ENCODE results near the gene NDUFA7.
"Not testable (repeated sequence)": the region's sequence is repeated elsewhere in the genome, so short reads cannot be mapped to it uniquely, and the experiment has no call there.

NDUFA7 gene

DNA sequence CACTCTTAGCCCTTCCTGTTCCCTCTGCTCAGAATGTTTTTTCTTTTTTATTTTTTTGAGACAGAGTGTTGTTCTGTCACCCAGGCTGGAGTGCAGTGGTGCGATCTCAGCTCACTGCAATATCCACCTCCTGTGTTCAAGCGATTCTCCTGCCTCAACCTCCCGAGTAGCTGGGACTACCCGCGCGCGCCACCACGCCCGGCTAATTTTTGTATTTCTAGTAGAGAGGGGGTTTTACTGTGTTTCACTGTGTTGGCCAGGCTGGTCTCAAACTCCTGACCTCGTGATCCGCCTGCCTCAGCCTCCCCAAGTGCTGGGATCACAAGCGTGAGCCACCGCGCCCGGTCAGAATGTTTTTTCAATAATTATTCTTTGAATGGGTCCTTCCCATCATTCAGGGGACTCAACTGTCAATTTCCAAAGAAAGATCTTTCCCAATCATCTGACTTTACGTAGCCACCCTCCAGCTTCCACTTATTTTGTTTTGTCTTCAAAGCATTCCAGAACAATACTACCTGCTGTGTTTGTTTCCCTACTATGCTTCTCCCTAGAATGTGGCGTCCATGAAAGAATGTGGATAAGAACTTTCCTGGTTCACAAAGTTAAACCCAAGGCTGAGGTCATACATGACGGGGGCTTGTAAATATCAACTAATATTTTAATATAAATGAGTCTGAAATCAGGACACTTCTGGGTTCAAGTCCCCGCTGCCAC lies 1.2 kb downstream of the NDUFA7 start:
- no peak for DNase-seq (ENCODE audit: low read depth)

GRCh38 chr19:8318835-8319234 lies 2.3 kb downstream of the NDUFA7 start:
- DNase-seq (ENCODE audit: low read depth): not testable (repeated sequence)

- no peak for DNase-seq (ENCODE audit: low read depth)
Measured at GRCh38 chr19:8316351-8317125, 4.6 kb downstream of the NDUFA7 start.

GRCh38 chr19:8314981-8315640 lies 6.1 kb downstream of the NDUFA7 start:
- not testable (repeated sequence) for DNase-seq (ENCODE audit: low read depth)

DNA sequence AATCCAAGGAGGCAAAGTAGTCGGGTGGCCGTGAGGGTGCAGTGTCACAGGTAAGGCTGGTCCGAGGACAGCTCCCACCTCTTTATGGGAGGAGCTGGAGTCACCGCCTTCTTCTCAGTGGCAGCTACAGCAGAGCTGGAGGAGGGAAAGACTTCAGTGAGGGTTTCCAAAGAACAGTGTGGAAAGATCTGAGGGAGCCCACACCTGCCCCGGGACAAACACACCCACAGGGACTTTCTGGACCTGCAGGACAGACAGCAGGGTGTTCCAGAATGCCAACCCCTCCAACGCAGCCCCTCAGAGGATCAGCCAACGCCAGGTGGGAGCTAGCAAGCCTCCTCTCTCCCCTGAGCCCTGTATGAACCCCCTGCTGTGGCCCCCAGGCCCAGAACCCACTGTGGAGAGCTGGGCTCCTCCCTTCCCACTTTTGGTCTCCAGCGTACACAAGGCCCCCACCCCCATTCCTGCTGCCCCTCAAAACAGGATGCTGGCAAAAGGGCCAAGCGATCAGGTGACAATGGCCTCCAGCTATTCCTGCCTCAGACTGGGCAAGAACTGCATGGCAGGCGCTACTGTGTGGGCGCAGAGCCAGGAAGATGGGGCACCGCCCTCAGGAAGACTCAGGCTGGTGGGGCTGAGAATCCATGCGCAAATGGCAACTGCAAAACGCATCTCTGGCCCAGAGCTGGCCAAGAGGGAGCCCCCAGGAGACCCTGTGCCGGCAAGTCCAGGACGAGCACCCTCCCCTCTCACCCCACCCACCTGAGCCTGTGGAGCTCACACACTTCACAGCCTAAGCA lies 9.5 kb downstream of the NDUFA7 start:
- no peak for DNase-seq (ENCODE audit: low read depth)

DNA sequence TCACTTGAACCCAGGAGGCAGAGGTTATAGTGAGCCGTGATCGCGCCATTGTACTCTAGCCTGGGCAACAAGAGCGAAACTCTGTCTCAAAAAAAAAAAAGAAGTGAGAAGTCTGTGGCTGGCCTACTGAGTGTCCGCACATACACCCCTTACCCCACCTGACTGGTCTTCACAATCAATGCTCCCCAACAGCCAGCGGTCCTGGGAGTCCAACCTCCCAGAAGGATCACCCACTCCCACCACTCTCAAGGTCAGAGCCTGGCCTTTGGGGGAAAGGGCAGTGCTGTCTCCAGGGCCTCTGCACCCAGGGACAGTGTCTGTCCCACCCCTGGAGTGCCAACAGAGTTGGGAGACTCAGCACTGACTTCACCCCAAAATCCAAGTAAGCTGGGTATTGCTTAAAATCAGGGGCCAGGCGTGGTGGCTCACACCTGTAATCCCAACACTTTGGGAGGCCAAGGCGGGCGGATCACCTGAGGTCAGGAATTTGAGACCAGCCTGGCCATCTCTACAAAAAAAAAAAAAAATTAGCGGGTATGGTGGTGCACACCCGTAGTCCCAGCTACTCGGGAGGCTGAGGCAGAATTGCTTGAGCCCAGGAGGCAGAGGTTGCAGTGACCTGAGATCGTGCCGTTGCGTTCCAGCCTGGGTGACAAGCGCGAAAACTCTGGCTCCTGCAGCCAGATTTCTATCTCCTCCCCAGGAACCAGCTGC lies 10.7 kb downstream of the NDUFA7 start:
- DNase-seq (ENCODE audit: low read depth): no peak

DNA sequence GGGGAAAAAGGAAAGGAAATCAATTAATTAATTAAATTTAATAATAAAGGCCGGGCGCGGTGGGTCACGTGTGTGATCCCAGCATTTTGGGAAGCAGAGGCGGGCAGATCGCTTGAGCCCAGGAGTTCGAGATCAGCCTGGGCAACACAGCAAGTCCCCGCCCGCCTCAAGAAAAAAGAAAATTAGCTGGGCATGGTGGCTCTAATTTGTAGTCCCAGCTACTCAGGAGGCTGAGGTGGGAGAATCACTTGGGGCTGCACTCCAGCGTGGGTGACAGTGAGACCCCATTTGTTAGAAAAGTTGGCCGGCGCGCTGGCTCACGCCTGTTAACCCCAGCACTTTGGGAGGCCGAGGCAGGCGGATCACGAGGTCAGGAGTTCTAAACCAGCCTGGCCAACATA lies 12.3 kb downstream of the NDUFA7 start:
- DNase-seq (ENCODE audit: low read depth): no peak

DNA sequence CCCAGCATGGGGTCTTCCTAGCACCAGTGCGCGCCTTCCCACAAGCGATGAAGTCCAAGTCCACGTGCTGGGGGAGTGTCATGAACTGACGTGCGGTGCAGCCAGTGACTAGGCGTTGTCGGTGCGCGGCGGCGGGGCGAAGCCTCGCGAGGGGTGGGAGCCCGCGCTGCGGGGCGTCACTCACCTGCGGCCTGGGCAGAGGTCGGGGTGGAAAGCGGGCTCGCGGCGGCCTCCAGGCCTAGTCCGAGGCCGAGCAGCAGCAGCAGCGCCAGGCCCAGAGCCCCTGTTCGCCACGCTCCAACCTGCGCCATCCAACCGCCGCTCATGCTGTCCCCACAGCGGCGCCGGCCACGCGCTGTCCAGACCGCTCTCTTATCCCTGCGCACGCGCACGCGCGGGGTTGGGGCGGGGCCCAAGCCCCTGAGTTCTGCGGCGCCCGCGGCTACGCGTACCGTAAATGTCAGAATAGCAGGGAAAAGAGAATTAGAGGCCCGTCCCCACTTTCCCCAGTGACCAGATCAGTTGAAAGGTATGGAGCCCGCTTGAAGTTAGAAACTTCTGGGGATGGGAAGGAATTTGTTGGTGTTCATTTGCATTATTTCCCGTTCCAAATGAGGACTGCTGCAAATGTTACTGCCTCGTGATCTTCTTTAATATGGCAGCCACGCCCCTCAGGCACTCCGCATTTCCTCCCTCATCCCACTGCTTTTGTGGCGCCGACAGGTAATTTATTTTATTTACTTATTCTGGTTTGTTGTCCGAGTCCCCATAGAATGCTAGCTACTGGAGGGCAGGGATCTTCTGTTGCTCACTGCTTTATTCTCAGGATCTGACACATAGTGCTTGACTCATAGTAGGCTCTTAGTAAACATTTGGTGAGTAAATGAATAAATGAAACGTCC lies 13.0 kb downstream of the NDUFA7 start, which contains the start of gene CD320:
Gene CD320, minus strand, starts transcription at position 394 of the 902 bp plus-strand sequence. Its CDS starts 68 bp downstream, at position 326.
- DNase-seq (ENCODE audit: low read depth): peak; percentile 78

- DNase-seq (ENCODE audit: low read depth): no peak
Measured at GRCh38 chr19:8307400-8307964, 13.7 kb downstream of the NDUFA7 start.

GRCh38 chr19:8306235-8307054 lies 14.7 kb downstream of the NDUFA7 start:
- DNase-seq (ENCODE audit: low read depth): no peak

DNA sequence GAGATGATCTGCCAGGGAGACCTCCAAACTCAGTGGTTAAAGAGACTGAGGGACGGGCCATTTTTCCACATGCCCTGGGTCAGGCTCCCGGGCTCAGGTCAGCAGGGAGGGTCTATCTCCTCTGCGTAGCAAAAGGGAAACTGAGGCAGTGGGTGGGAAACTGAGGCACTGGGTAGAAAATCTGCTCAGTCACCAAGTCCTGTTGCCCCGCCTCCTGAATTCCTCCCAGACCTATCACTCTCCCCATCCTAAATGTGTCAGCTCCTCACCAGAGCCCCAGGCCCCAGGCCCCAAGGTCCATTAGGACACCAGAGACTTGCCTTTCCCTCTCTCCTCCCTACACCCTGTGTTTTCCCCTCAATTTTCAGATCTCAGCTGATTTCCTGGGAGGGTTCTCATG lies 15.4 kb downstream of the NDUFA7 start:
- no peak for DNase-seq (ENCODE audit: low read depth)

- DNase-seq (ENCODE audit: low read depth): no peak
Measured at GRCh38 chr19:8304841-8305621, 16.1 kb downstream of the NDUFA7 start.

- no peak for DNase-seq (ENCODE audit: low read depth)
Measured at GRCh38 chr19:8302734-8303133, 18.4 kb downstream of the NDUFA7 start.

DNA sequence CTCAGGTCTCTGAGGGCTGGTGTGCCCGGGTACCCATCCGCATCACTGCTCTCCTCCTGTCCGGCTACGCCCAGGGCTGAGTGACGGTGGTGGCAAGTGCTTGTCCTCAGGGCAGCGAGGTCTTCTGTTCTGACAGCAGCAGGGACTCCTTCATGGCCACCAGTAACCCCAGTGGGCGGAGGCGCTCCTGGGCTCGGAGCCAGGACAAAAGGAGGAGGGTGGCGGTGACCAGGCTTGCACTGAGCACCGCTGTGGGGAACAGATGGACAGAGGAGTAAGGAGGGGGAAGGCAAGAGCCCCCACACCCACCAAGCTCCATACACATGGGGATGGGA lies 18.9 kb downstream of the NDUFA7 start:
- no peak for DNase-seq (ENCODE audit: low read depth)

GRCh38 chr19:8291337-8291736 lies 29.8 kb downstream of the NDUFA7 start:
- DNase-seq (ENCODE audit: low read depth): not testable (repeated sequence)

DNA sequence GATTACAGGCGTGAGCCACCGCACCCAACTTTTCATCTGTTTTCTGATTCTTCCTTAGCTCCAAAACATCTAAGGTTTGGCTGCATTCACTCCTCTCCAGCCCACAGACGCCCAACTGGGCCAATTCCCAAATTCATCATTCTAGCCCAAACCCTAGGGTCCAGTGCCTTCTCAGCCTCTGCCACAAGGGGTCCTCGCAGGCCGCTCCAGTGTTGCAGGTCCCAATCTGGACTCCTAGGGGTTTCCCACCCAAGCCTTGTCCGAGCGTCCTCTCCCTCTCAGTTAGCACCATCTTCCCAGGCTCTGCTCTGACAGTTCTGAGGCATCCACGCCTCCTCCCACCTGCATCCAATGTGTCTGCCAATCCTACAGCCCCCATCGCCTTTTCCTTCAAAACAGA lies 44.7 kb downstream of the NDUFA7 start:
- DNase-seq (ENCODE audit: low read depth): not testable (repeated sequence)

DNA sequence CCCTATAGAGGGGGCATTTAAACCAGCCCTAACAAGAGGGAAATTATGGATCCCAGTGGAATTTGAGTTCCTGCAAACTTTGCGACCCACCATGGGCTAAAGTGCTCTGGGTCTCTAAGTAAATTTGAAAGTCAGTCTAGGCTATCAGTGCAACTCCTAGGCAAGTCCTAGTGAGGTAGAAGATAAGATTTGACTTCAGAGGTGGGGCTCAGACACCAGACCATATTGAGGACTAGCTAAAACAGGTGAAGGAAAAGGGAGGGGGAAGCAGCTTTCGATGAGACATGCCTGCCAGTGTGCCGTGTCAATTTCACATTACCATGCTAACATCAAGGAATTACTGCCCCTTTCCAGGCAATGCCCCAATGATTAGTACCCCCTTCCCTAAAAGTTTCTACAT lies 51.5 kb downstream of the NDUFA7 start:
- no peak for DNase-seq (ENCODE audit: low read depth)

DNA sequence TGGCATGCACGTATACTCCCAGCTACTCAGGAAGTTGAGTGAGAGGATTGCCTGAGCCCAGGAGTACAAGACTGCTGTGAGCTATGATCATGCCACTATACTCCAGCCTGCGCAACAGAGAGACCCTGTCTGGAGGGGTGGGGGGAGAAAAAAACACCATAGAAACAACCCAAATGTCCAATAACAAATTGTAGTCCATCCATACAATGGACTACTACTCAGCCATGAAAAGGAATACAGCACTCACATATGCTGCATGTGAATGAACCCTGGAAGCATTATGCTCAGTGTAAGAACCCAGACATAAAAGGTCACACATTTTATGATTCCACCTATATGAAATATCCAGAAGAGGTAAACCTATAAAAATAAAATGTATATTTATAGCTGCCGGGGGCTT lies 55.3 kb downstream of the NDUFA7 start:
- DNase-seq (ENCODE audit: low read depth): no peak
